AG04450 (cell line): ENCODE results near the gene RGCC. TPM values are rescaled to one million over a fixed set of nuclear protein-coding genes. Genes with fewer than 3 reads are reported as not detected.

Source experiments
- CTCF ChIA-PET: fragments of 300-600, 350-600 bp; formaldehyde crosslinking; extraction: SDS; loops from one replicate; lab custom pipeline; 2022; ENCODE audit warnings: antibody characterized with exemption, inconsistent platforms; lab: Charles Lee
- POLR2A ChIA-PET: fragments of 350-600 bp; formaldehyde crosslinking; extraction: SDS; loops from one replicate; lab custom pipeline; 2021; ENCODE audit warnings: antibody characterized with exemption, inconsistent platforms; lab: Yijun Ruan, JAX
- DNase-seq: peaks from one replicate; pipeline ENCODE4 v3.0.0-alpha.2; 2011; ENCODE audit warnings: low read depth, low spot score
- H3K27ac ChIP-seq: one replicate; pipeline ENCODE4 v1.5.1; 2012; ENCODE audit warnings: low read depth, low read length, control low read depth
- H3K27me3 ChIP-seq: one replicate; pipeline ENCODE4 v1.6.0; 2012; ENCODE audit warnings: low read length; ENCODE audit not compliant: control insufficient read depth, insufficient read depth
- H3K4me3 ChIP-seq: 2 replicates; pipeline ENCODE4 v1.5.1; 2011; ENCODE audit warnings: mild to moderate bottlenecking, low read depth, low read length, control low read depth
- H3K9me3 ChIP-seq: 2 replicates; pipeline ENCODE4 v1.5.1; 2012; ENCODE audit warnings: low read length; ENCODE audit not compliant: control insufficient read depth, insufficient read depth
- polyA plus RNA-seq: library from polyadenylated mRNA; depleted of rRNA; stranded (reverse); fragments of >200 nt; gene quantifications from 2 replicates; pipeline ENCODE4 v1.2.3, GENCODE V29; 2011
- TF ChIP-seq, protein P1 (sequence below): IDR thresholded peaks from 2 replicates; pipeline ENCODE4 v1.5.1; 2011; ENCODE audit warnings: low read depth, low read length, control low read depth, inconsistent platforms

RGCC gene
- polyA plus RNA-seq, 1 experiment = 141 TPM

DNA sequence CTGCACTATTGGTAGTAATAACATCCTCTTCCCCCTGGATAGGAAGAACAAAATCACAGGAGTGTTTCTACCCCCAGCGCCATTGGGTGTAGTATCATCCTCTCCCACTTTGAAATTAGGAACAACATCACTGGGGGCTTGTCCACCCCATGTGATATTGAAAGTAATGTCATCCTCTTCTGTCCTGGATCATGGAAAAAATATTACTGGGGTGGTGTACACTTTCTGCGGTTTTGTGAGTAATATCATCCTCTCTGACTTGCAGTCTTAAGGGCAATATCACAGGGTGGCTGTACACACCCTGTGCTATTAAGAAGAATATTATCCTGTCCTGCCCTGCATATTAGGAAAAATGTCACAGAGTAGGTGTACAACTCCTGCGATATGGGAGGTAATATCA, 4.9 kb upstream of the RGCC start:
- TF ChIP-seq, protein P1, sequence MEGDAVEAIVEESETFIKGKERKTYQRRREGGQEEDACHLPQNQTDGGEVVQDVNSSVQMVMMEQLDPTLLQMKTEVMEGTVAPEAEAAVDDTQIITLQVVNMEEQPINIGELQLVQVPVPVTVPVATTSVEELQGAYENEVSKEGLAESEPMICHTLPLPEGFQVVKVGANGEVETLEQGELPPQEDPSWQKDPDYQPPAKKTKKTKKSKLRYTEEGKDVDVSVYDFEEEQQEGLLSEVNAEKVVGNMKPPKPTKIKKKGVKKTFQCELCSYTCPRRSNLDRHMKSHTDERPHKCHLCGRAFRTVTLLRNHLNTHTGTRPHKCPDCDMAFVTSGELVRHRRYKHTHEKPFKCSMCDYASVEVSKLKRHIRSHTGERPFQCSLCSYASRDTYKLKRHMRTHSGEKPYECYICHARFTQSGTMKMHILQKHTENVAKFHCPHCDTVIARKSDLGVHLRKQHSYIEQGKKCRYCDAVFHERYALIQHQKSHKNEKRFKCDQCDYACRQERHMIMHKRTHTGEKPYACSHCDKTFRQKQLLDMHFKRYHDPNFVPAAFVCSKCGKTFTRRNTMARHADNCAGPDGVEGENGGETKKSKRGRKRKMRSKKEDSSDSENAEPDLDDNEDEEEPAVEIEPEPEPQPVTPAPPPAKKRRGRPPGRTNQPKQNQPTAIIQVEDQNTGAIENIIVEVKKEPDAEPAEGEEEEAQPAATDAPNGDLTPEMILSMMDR = no peak
- Histone ChIP-seq H3K27me3 (peaks cover 20% of the 10 kb centered on the region), H3K4me3 (no peak overlapping the region), H3K27ac (no peak overlapping the region), H3K9me3 (no peaks in the 10 kb centered on the region; the same call in 1 of the 2 replicates)
- ChIA-PET CTCF (no interaction called here), POLR2A (no interaction called here)
- DNase-seq = no peak

DNA sequence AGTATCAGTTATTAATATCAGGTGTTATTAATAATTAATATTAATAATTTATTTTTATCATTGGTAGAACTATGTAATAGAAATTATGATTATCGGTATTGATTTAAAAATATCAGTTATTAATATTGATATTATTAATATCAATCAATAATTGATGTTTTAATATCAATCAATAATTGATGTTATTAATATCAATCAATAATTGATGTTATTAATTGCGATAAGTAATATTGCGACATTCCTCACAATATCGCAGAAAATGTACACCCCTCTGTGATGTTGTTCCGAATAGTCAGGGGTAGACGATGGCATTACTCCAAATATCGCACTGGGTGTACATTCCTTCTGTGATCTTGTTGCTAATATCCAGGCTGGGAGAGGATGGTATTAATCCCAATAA, 3.7 kb upstream of the RGCC start:
- ChIA-PET POLR2A (no interaction called here), CTCF (no interaction called here)
- Histone ChIP-seq H3K27me3 (peaks cover 20% of the 10 kb centered on the region), H3K9me3 (peaks cover 4% of the 10 kb centered on the region; the same call in 1 of the 2 replicates), H3K4me3 (no peak overlapping the region), H3K27ac (no peak overlapping the region)
- TF ChIP-seq, protein P1 = no peak
- DNase-seq = no peak

DNA sequence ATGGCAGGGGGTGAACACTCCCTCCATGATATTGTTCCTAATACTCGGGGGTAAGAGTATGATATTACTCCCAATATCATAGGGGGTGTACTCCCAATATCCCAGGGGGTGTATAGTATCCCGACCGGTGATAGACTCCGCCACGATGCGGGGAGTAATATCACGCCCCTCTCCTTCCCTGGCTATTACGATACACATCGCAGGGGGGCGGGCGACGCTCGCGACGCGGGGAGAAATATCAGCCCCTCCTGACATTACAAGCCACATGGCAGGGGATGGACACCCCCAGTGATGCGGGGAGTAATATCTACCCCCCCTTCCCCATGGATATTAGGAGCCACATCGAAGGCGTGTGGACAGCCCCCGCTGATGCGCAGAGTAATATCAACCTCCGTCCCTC, 3.2 kb upstream of the RGCC start:
- POLR2A ChIA-PET = no interaction called here
- Histone ChIP-seq H3K4me3 (no peak overlapping the region), H3K27me3 (peaks cover 20% of the 10 kb centered on the region), H3K9me3 (peaks cover 4% of the 10 kb centered on the region; the same call in 1 of the 2 replicates), H3K27ac (no peak overlapping the region)
- TF ChIP-seq, protein P1 = no peak
- CTCF ChIA-PET = no interaction called here
- DNase-seq = no peak

DNA sequence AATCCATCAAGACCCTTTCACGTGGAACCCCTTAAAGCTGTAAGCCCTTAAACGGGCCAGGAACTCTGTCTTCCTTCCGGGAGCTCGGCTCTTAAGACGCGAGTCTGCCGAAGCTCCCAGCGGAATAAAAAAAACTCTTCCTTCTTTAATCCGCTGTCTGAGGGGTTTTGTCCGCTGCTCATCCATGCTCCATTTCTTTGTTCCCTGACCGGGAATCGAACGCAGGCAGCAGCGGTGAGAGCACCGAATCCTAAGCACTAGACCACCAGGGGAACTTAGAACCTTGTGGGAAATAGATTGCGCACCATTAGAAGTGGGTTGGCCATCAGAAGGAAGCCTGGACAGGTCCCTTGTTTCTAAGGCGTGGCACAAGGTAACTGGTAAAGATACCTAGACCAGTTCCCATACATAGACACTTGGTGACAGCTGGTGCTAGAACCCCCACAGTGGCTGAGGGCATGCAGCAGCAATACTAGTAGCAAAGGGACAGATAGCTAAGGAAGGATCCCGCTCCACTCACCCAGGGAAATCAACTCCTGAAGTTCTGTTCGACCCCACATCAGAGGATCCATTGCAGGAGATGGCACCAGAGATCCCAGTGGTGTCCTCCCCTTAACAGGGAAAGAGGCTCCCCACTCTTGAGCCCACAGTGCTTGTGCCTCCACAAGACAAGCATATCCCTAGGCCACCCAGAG, 1.5 kb upstream of the RGCC start:
- peaks cover 4% of the 10 kb centered on the region; the same call in 1 of the 2 replicates for H3K9me3 ChIP-seq
- DNase-seq = no peak
- ChIA-PET POLR2A (no interaction called here), CTCF (no interaction called here)
- no peak overlapping the region for H3K27ac ChIP-seq
- peaks cover 20% of the 10 kb centered on the region for H3K27me3 ChIP-seq
- H3K4me3 ChIP-seq = no peak overlapping the region
- TF ChIP-seq, protein P1 = no peak

DNA sequence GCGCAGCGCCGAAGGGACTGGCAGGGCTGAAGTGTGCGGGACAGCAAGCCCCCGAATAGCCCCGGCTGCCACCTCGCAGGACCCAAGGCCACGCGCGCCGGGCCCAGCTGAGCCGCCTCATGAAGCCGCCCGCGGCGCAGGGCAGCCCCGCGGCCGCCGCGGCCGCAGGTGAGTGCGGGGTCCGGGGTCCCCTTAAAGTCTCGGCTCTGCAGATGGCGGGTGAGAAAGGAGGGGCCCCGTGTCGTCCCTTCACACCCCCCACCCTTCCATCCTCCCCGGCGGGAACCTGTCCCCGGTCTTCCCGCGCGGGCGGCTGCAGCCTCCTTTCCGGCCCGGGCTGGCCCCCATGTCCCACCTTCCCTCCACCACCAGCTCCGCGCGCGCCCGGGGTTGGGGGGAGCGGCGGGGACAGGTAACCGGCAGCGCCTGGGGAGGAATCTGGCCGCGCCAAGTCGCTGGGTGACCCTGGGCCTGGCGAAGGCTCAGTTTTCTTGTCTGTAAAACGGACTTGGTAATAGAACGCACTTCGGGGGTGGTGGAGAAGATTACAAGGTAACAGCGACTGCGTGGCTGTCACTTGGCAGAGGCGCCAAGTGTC, 338 bp downstream of the RGCC start:
- Histone ChIP-seq H3K4me3 (peak overlapping the region; percentile 84), H3K27me3 (peaks cover 20% of the 10 kb centered on the region), H3K27ac (no peak overlapping the region), H3K9me3 (peaks cover 4% of the 10 kb centered on the region; the same call in 1 of the 2 replicates)
- POLR2A ChIA-PET = interaction anchor here (0.6 to 1.0 kb wide), 3 partner anchors 108 to 200 kb away, joined by 3 to 4 read pairs (median 4); no protein-coding TSS in a partner anchor
- TF ChIP-seq, protein P1 = no peak
- DNase-seq = no peak
- CTCF ChIA-PET = interaction anchor here (4.3 kb wide), 1 partner anchor 193 kb away, joined by 93 read pairs; no protein-coding TSS in a partner anchor
